Aorta (tissue), 4 donors: Measurements from ENCODE around the gene STARD10. TPM values are rescaled to one million over a fixed set of nuclear protein-coding genes. Genes with fewer than 3 reads are reported as not detected.

Source experiments
- microRNA-seq, 2 donors: library from miRNA; unstranded; fragments of <30 nt; microRNA quantifications; one replicate each; pipeline ENCODE4 v1.2.0, GENCODE V29; 2020
- polyA plus RNA-seq, 2 donors: library from polyadenylated mRNA; stranded (reverse); fragments of 200-250 nt; gene quantifications; one replicate each; pipeline ENCODE4 v1.2.3, GENCODE V29; 2013
- total RNA-seq, 2 donors: library from RNA; stranded (reverse); fragmentation: NEBNext Ultra II Directional; extraction: Animal tissue kit (Norgen Biotek cat#: 25700); gene quantifications; one replicate each; pipeline ENCODE4 v1.2.1, GENCODE V29; 2021
- donor health status: healthy with polysubstance abuse.
- donor health status: Bipolar disorder and iron deficiency.
- donor health status: DM: no; HTN: no; CAD: no.
- donor health status: DM: yes; HTN: yes; CAD: no.

The STARD10 gene
- total and polyA plus RNA-seq, 4 donors, result 17.7 to 129 (median 40.1) TPM

Small RNAs within 50 kb of the gene (microRNA-seq; reads per million reads assigned to microRNA genes)
- gene MIR4692, result 0 reads per million in 2 donors

Other genes starting within 250 kb of the STARD10 start
- gene PDE2A, start 119.6 kb downstream of the STARD10 start, total RNA-seq, result 10 to 100 TPM; 53.7 to 80.8 TPM
- under 1 TPM; 0.38 to 0.64 TPM for gene PDE2A, start 119.6 kb downstream of the STARD10 start, polyA plus RNA-seq
- 100 to 1,000 TPM in 1 of 2 donors, 10 to 100 TPM in 1; 61.9 to 166 TPM for gene ARAP1, start 41.6 kb downstream of the STARD10 start, total RNA-seq
- 10 to 100 TPM; 30.8 to 70.9 TPM for gene ARAP1, start 41.6 kb downstream of the STARD10 start, polyA plus RNA-seq
- 10 to 100 TPM; 31.1 to 74.8 TPM for gene ATG16L2, start 20.4 kb upstream of the STARD10 start, total RNA-seq
- gene ATG16L2, start 20.4 kb upstream of the STARD10 start, polyA plus RNA-seq, result 10 to 100 TPM in 1 of 2 donors, 1 to 10 TPM in 1; 4.9 to 47.7 TPM